Gastrocnemius medialis (tissue), 4 donors: ENCODE results near the gene SLC25A1. TPM values are rescaled to one million over a fixed set of nuclear protein-coding genes. Genes with fewer than 3 reads are reported as not detected.

Experiments used
- ATAC-seq, 2 donors: fragments of 150-250 bp; one replicate each; pipeline ENCODE4 v1.9.1; 2016
- DNase-seq, 2 donors: peaks; one replicate each; pipeline ENCODE4 v3.0.0-alpha.2; 2019
- H3K27ac ChIP-seq, 4 donors: fragments of 200-600 bp; sonication (generic); 1 replicate in 1 of 4; 2 replicates in 3 of 4; pipeline ENCODE4 v1.5.1; 2016 to 2018; ENCODE audit warnings: mild to moderate bottlenecking in 2 of 4, moderate library complexity in 1 of 4
- H3K27me3 ChIP-seq, 3 donors: fragments of 200-600 bp; sonication (generic) in 2 of 3; 1 replicate in 1 of 3; 2 replicates in 2 of 3; pipeline versions ENCODE4 v1.5.1 to v1.6.0; 2016 to 2019; ENCODE audit warnings: mild to moderate bottlenecking in 1 of 3, moderate library complexity in 1 of 3
- H3K36me3 ChIP-seq, 2 donors: fragments of 200-600 bp; sonication (generic) in 1 of 2; one replicate each; pipeline ENCODE4 v1.5.1; 2017 to 2018
- H3K4me1 ChIP-seq, 2 donors: fragments of 200-600 bp; sonication (generic) in 1 of 2; one replicate each; pipeline ENCODE4 v1.5.1; 2016 to 2017; ENCODE audit warnings: mild to moderate bottlenecking in 2 of 2
- H3K4me3 ChIP-seq, 4 donors: fragments of 200-600 bp; sonication (generic) in 3 of 4; 1 replicate in 1 of 4; 2 replicates in 3 of 4; pipeline ENCODE4 v1.5.1; 2016 to 2019; ENCODE audit warnings: mild to moderate bottlenecking in 2 of 4
- H3K9me3 ChIP-seq, 3 donors: fragments of 200-600 bp; sonication (generic) in 2 of 3; 1 replicate in 1 of 3; 2 replicates in 2 of 3; pipeline ENCODE4 v1.5.1; 2016 to 2019
- POLR2A ChIP-seq, 2 donors: fragments of 450-650 bp; IDR thresholded peaks; one replicate each; pipeline ENCODE4 v1.6.1; 2017; ENCODE audit warnings: antibody characterized with exemption in 2 of 2, mild to moderate bottlenecking in 2 of 2, moderate library complexity in 2 of 2
- in situ Hi-C, 4 donors: fragments of 200-750 bp; cut with MboI; loops; one replicate each; pipeline versions ENCODE4 v1.15.0 to v1.8.0; 2017; ENCODE audit warnings: low sequenced_read_pairs in 4 of 4
- intact Hi-C: fragments of 100-400 bp; cut with DNase I; formaldehyde crosslinking; loops from one replicate; pipeline ENCODE4 v1.15.1; 2023; ENCODE audit warnings: low total_unique reads
- total RNA-seq, 4 donors: library from RNA; depleted of rRNA; stranded (reverse); fragments of >200 nt; gene quantifications; one replicate each; pipeline versions ENCODE4 v1.1.0 to v1.2.3, GENCODE V29; 2016
- TF ChIP-seq, protein P1 (sequence below), 5 experiments: fragments of 450-650 bp in 3 of 5; fragments of 200-600 bp in 2 of 5; sonication (generic) in 2 of 5; IDR thresholded peaks in 4 of 5; conservative IDR thresholded peaks in 1 of 5; 1 replicate in 4 of 5; 2 replicates in 1 of 5; pipeline ENCODE4 v1.5.1; 2016 to 2019; ENCODE audit warnings: antibody characterized with exemption in 5 of 5, mild to moderate bottlenecking in 3 of 5, moderate library complexity in 3 of 5

Gene SLC25A1
- total RNA-seq, 4 donors from 2014 or later: 10.5 to 16.6 (median 13.5) TPM

GRCh38 chr22:19180740-19181410 is 2.3 kb upstream of the SLC25A1 start:
- DNase-seq (no peak), ATAC-seq (no peak)
- intact Hi-C loops (loop anchor here (5.0 kb wide), 1 partner anchor 36 kb away; no protein-coding TSS in a partner anchor), in situ Hi-C loops (loop anchor here in 1 of 4 donors (25.0 kb wide), 1 partner anchor 281 kb away; no protein-coding TSS in a partner anchor)
- peaks cover 7 to 15% of the 10 kb centered on the region in 2 donors for H3K4me1 ChIP-seq
- peaks cover 0 to 55% of the 10 kb centered on the region in 2 donors for H3K36me3 ChIP-seq
- H3K4me3 ChIP-seq: no peak overlapping the region
- H3K27me3 ChIP-seq: no peaks in the 10 kb centered on the region
- TF ChIP-seq POLR2A (IDR thresholded peaks at IDR 0.05): no peak
- TF ChIP-seq, protein P1, sequence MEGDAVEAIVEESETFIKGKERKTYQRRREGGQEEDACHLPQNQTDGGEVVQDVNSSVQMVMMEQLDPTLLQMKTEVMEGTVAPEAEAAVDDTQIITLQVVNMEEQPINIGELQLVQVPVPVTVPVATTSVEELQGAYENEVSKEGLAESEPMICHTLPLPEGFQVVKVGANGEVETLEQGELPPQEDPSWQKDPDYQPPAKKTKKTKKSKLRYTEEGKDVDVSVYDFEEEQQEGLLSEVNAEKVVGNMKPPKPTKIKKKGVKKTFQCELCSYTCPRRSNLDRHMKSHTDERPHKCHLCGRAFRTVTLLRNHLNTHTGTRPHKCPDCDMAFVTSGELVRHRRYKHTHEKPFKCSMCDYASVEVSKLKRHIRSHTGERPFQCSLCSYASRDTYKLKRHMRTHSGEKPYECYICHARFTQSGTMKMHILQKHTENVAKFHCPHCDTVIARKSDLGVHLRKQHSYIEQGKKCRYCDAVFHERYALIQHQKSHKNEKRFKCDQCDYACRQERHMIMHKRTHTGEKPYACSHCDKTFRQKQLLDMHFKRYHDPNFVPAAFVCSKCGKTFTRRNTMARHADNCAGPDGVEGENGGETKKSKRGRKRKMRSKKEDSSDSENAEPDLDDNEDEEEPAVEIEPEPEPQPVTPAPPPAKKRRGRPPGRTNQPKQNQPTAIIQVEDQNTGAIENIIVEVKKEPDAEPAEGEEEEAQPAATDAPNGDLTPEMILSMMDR (IDR thresholded peaks at IDR 0.05 in 4 of 5, conservative IDR thresholded peaks at IDR 0.05 in 1 of 5): no peak
- no peaks in the 10 kb centered on the region for H3K9me3 ChIP-seq
- peak overlapping the region in 2 of 4 donors; percentile 10 to 27 for H3K27ac ChIP-seq

GRCh38 chr22:19180234-19180633 is 1.7 kb upstream of the SLC25A1 start:
- TF ChIP-seq, protein P1 (IDR thresholded peaks at IDR 0.05 in 4 of 5, conservative IDR thresholded peaks at IDR 0.05 in 1 of 5): no peak
- no peak for TF ChIP-seq POLR2A (IDR thresholded peaks at IDR 0.05)
- no peak for DNase-seq
- H3K27me3 ChIP-seq: no peaks in the 10 kb centered on the region
- in situ Hi-C loops: loop anchor here in 1 of 4 donors (25.0 kb wide), 1 partner anchor 282 kb away; no protein-coding TSS in a partner anchor
- peak overlapping the region in 2 of 4 donors; percentile 10 to 94 for H3K27ac ChIP-seq
- H3K36me3 ChIP-seq: peaks cover 0 to 52% of the 10 kb centered on the region in 2 donors
- H3K4me1 ChIP-seq: peaks cover 7 to 15% of the 10 kb centered on the region in 2 donors
- no peak overlapping the region for H3K4me3 ChIP-seq
- intact Hi-C loops: loop anchor here (5.0 kb wide), 1 partner anchor 37 kb away; no protein-coding TSS in a partner anchor
- no peak for ATAC-seq
- H3K9me3 ChIP-seq: no peaks in the 10 kb centered on the region

DNA sequence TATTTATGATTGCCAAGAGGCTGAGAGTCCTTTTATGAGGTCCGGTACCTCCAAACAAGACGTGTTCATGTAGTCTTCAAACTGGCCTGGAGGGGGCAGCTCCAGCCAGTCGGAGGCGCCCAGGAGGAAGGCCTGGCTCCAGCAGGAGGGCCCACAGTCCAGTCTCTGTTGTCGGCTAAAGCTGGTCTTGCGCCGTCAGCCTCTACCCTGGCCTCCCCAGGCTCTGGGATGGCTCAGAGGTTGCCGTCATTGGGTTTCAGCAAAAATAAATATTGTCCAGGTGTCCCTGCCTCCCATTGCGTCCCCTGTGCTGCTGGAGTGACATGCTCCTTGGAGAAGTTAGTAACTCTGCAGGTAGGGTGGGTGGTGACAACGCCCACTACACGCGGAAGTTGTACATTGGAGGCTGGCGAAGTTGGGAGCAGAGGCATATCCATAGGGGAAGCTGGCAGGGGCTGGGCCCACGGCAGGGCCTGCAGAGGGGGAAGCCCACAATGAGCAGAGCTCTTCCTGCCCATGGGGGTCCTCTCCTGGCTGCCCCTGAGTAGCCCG is 1.0 kb upstream of the SLC25A1 start:
- peak; percentile 41 to 71 for ATAC-seq
- Histone ChIP-seq H3K9me3 (no peaks in the 10 kb centered on the region), H3K27ac (peak overlapping the region; percentile 76 to 94 (median 84)), H3K27me3 (no peaks in the 10 kb centered on the region), H3K36me3 (peaks cover 0 to 48% of the 10 kb centered on the region in 2 donors), H3K4me1 (peaks cover 14 to 21% of the 10 kb centered on the region in 2 donors), H3K4me3 (peak overlapping the region; percentile 43 to 71 (median 61))
- TF ChIP-seq POLR2A (IDR thresholded peaks at IDR 0.05): no peak
- TF ChIP-seq, protein P1 (IDR thresholded peaks at IDR 0.05 in 4 of 5, conservative IDR thresholded peaks at IDR 0.05 in 1 of 5): peak; percentile 62 to 76 (median 72)
- peak; percentile 58 to 83 for DNase-seq
- in situ Hi-C loops (loop anchor here in 1 of 4 donors (25.0 kb wide), 1 partner anchor 283 kb away; no protein-coding TSS in a partner anchor), intact Hi-C loops (loop anchor here (2.0 to 5.0 kb wide), 4 partner anchors 38 to 299 kb away; partner anchors contain the start of genes CDC45, CLTCL1, HIRA and MRPL40)

DNA sequence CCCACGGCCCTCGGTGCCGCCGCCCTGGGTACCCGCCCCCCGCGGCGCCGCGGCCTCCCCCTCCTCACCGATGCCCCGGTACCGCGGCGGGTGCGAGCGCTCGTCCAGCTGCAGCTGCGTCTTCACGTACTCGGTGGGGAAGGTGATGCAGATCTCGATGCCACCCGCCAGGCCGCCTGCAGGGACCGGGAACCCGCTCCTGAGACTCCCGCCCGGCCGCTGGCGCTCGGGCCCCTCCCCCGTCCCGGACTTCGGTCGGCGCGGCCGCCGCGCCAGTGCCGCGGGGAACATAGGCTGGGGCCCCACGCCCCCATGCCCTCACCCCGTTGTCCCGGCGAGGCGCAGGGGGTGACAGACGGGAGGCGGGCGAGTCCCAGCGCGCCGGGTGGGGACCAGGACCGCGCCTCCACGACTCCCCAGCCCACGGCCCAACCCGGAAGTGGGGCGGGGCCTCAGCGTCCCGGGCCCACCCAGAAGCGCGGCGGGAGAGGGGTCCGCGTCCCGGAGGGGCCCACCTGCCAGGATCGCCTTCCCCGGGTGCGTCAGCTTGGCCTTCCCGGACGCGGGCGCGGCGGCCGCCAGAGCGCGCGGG is 375 bp downstream of the SLC25A1 start:
- in situ Hi-C loops (loop anchor here in 1 of 4 donors (25.0 kb wide), 1 partner anchor 284 kb away; no protein-coding TSS in a partner anchor), intact Hi-C loops (loop anchor here (2.0 to 5.0 kb wide), 3 partner anchors 113 to 301 kb away; partner anchors contain the start of genes CDC45, CLTCL1, HIRA and MRPL40)
- ATAC-seq (peak; percentile 4), DNase-seq (no peak)
- Histone ChIP-seq H3K9me3 (no peaks in the 10 kb centered on the region), H3K27ac (peak overlapping the region; percentile 76 to 97 (median 93)), H3K36me3 (peaks cover 0 to 34% of the 10 kb centered on the region in 2 donors), H3K4me1 (peaks cover 24 to 35% of the 10 kb centered on the region in 2 donors), H3K27me3 (no peaks in the 10 kb centered on the region), H3K4me3 (peak overlapping the region; percentile 58 to 76 (median 70))
- TF ChIP-seq, protein P1 (IDR thresholded peaks at IDR 0.05 in 4 of 5, conservative IDR thresholded peaks at IDR 0.05 in 1 of 5): no peak
- TF ChIP-seq POLR2A (IDR thresholded peaks at IDR 0.05): no peak
